HepG2 (cell line): ENCODE data around the gene TTC6. TPM values are rescaled to one million over a fixed set of nuclear protein-coding genes. Genes with fewer than 3 reads are reported as not detected.

ENCODE experiments used
- ATAC-seq: fragments of 200-7000 bp; cut with Tn5 transposase; 3 replicates; pipeline ENCODE4 v1.9.1; 2020; ENCODE audit warnings: mild to moderate bottlenecking, moderate library complexity
- BruUV-seq: library from RNA; stranded (reverse); fragments of 400-500 nt; replicated peaks from 2 replicates; lab custom pipeline; 2021; lab: Mats Ljungman, UMichigan
- CTCF ChIA-PET: fragments of 300-600 bp; formaldehyde crosslinking; extraction: SDS; loops from one replicate; lab custom pipeline; 2021; ENCODE audit warnings: low total read pairs, inconsistent platforms, low intra/inter-chr PET ratio; lab: Yijun Ruan, JAX
- POLR2A ChIA-PET: fragments of 350-600 bp; sonication (Branson Sonifier 250); formaldehyde crosslinking; loops from one replicate; lab custom pipeline; 2020; ENCODE audit warnings: antibody characterized with exemption, inconsistent platforms; lab: Yijun Ruan, JAX
- DNase-seq: peaks from one replicate; pipeline ENCODE4 v3.0.0-alpha.2; 2015; ENCODE audit warnings: low spot score
- FAIRE-seq: peaks from 3 replicates; lab custom pipeline; 2011; peaks lifted over from hg19 to GRCh38; lab: Jason Lieb, UNC
- H2AFZ ChIP-seq: one replicate; pipeline ENCODE4 v1.6.1; 2011; ENCODE audit warnings: low read length, inconsistent platforms
- H3K27ac ChIP-seq: fragments of 300-600 bp; 3 replicates; pipeline ENCODE4 v1.8.0; 2011; ENCODE audit warnings: mixed run types, mild to moderate bottlenecking, mixed read lengths, low read length, inconsistent platforms; ENCODE audit not compliant: insufficient read depth; ENCODE audit errors: extremely low read length
- H3K27me3 ChIP-seq, 2 experiments: fragments of 200-600 bp in 1 of 2; 2 replicates in 1 of 2; 3 replicates in 1 of 2; pipeline versions ENCODE4 v1.6.0 to v1.8.0; 2011; ENCODE audit warnings: low read length in 2 of 2, mild to moderate bottlenecking in 2 of 2, moderate library complexity in 2 of 2, inconsistent platforms in 1 of 2; ENCODE audit not compliant: insufficient read depth in 2 of 2, control insufficient read depth in 1 of 2
- H3K36me3 ChIP-seq, 2 experiments: fragments of 200-600 bp in 1 of 2; replicated peaks in 1 of 2; 2 replicates in 1 of 2; 3 replicates in 1 of 2; pipeline versions ENCODE4 v1.5.1 to v1.8.0; 2011; ENCODE audit warnings: low read length in 2 of 2, inconsistent platforms in 1 of 2; ENCODE audit not compliant: insufficient read depth in 2 of 2, control insufficient read depth in 1 of 2
- H3K4me1 ChIP-seq: 2 replicates; pipeline ENCODE4 v1.5.1; 2012; ENCODE audit warnings: low read length, inconsistent platforms; ENCODE audit not compliant: insufficient read depth
- H3K4me2 ChIP-seq: 2 replicates; pipeline ENCODE4 v1.6.0; 2011; ENCODE audit warnings: low read depth, low read length, inconsistent platforms
- H3K4me3 ChIP-seq, 3 experiments: fragments of 200-600 bp in 1 of 3; sonication (generic), shearing (Covaris generic) in 1 of 3; replicated peaks in 1 of 3; 2 replicates each; pipeline ENCODE4 v1.5.1; 2011 to 2016; ENCODE audit warnings: low read length in 3 of 3, inconsistent platforms in 2 of 3, low read depth in 2 of 3, mild to moderate bottlenecking in 2 of 3, control low read depth in 1 of 3, mixed read lengths in 1 of 3; ENCODE audit not compliant: insufficient read depth in 1 of 3
- H3K79me2 ChIP-seq: one replicate; pipeline ENCODE4 v1.6.1; 2011; ENCODE audit warnings: low read length, inconsistent platforms; ENCODE audit not compliant: insufficient read depth
- H3K9ac ChIP-seq: 2 replicates; pipeline ENCODE4 v1.6.0; 2011; ENCODE audit warnings: mild to moderate bottlenecking, low read depth, low read length, inconsistent platforms; ENCODE audit not compliant: insufficient read depth
- H3K9me3 ChIP-seq: 2 replicates; pipeline ENCODE4 v1.5.1; 2012; ENCODE audit warnings: mild to moderate bottlenecking, low read length
- H4K20me1 ChIP-seq: 2 replicates; pipeline ENCODE4 v1.6.0; 2011; ENCODE audit warnings: inconsistent platforms, mild to moderate bottlenecking, low read length, moderate library complexity; ENCODE audit not compliant: insufficient read depth
- ARID3A ChIP-seq: IDR thresholded peaks from 2 replicates; pipeline ENCODE4 v1.6.1; 2012; ENCODE audit warnings: low read depth, low read length, improper control_type of control experiment
- GTF2F1 ChIP-seq: fragments of 150-350 bp; IDR thresholded peaks from 2 replicates; pipeline ENCODE4 v1.6.1; 2014; ENCODE audit warnings: low read length
- HNRNPK ChIP-seq: fragments of 200-400 bp; formaldehyde crosslinking; IDR thresholded peaks from 2 replicates; pipeline ENCODE4 v1.6.1; 2018; ENCODE audit warnings: low read length, low read depth, moderate library complexity, mild to moderate bottlenecking; ENCODE audit not compliant: poor library complexity, severe bottlenecking
- HNRNPUL1 ChIP-seq: fragments of 200-400 bp; formaldehyde crosslinking; IDR thresholded peaks from 2 replicates; pipeline ENCODE4 v1.6.1; 2017; ENCODE audit warnings: low read depth, mild to moderate bottlenecking, low read length, moderate library complexity
- PBX3 ChIP-seq: sonication (generic); formaldehyde crosslinking; IDR thresholded peaks from 2 replicates; pipeline ENCODE4 v1.8.1; 2023; ENCODE audit warnings: missing genetic modification reagents, inconsistent platforms, borderline replicate concordance
- POLR2G ChIP-seq: fragments of 200-400 bp; formaldehyde crosslinking; IDR thresholded peaks from 2 replicates; pipeline ENCODE4 v1.6.1; 2018; ENCODE audit warnings: mild to moderate bottlenecking, low read depth, low read length, moderate library complexity
- RBM22 ChIP-seq: fragments of 200-400 bp; formaldehyde crosslinking; optimal IDR thresholded peaks from 2 replicates; pipeline ENCODE3; 2017; ENCODE audit warnings: mild to moderate bottlenecking, low read length, moderate library complexity
- SIN3B ChIP-seq: fragments of 150-350 bp; IDR thresholded peaks from 2 replicates; pipeline ENCODE4 v1.6.1; 2014; ENCODE audit warnings: low read length
- SMYD3 ChIP-seq: sonication (generic); formaldehyde crosslinking; IDR thresholded peaks from 2 replicates; pipeline ENCODE4 v1.8.1; 2023; ENCODE audit warnings: mild to moderate bottlenecking, missing genetic modification reagents
- SOX13 ChIP-seq, 3 experiments: fragments of 450-650 bp in 1 of 3; sonication (generic) in 1 of 3; formaldehyde crosslinking in 1 of 3; IDR thresholded peaks in 2 of 3; conservative IDR thresholded peaks in 1 of 3; 2 replicates each; pipeline versions ENCODE4 v1.5.0 to v1.6.1; 2016 to 2020; ENCODE audit warnings: antibody characterized with exemption in 1 of 3, mild to moderate bottlenecking in 1 of 3, missing compliant biosample characterization in 1 of 3, missing genetic modification reagents in 1 of 3, moderate library complexity in 1 of 3
- STAG1 ChIP-seq: sonication (generic); formaldehyde crosslinking; IDR thresholded peaks from 2 replicates; pipeline ENCODE4 v1.4.0; 2020; ENCODE audit warnings: missing genetic modification reagents
- THRA ChIP-seq: sonication (generic); formaldehyde crosslinking; IDR thresholded peaks from 2 replicates; pipeline ENCODE4 v1.4.0; 2020; ENCODE audit warnings: missing genetic modification reagents, borderline replicate concordance
- ZKSCAN5 ChIP-seq: sonication (generic); formaldehyde crosslinking; IDR thresholded peaks from 2 replicates; pipeline ENCODE4 v1.5.1; 2020; ENCODE audit warnings: mild to moderate bottlenecking, missing genetic modification reagents
- ZNF775 ChIP-seq: sonication (generic); formaldehyde crosslinking; IDR thresholded peaks from 2 replicates; pipeline ENCODE4 v1.4.0; 2020; ENCODE audit warnings: missing genetic modification reagents, mild to moderate bottlenecking, moderate library complexity, borderline replicate concordance
- ZNF878 ChIP-seq: sonication (generic); formaldehyde crosslinking; IDR thresholded peaks from 2 replicates; pipeline ENCODE4 v1.8.1; 2023; ENCODE audit warnings: mild to moderate bottlenecking, missing genetic modification reagents, moderate library complexity
- WGBS: methylation state at CpG from one replicate; pipeline ENCODE4 v1.1.6; 2017; ENCODE audit warnings: low lambda C conversion rate; 5-methylcytosine and 5-hydroxymethylcytosine counted together
- in situ Hi-C: cut with HindIII; loops from 2 replicates; pipeline ENCODE4 v1.10.0; 2017; ENCODE audit warnings: low pct_unique_long_range_greater_than_20kb; ENCODE audit not compliant: extremely low pct_ligation_motif_present
- intact Hi-C: fragments of 100-400 bp; cut with micrococcal nuclease; formaldehyde crosslinking; loops from one replicate; pipeline ENCODE4 v1.10.0; 2022; ENCODE audit not compliant: unreplicated experiment
- polyA plus RNA-seq, 8 experiments: library from polyadenylated mRNA; depleted of rRNA in 3 of 8; stranded (reverse) in 7 of 8; unstranded in 1 of 8; fragments of >200 nt; fragmentation: Illumina TruSeq in 4 of 8; extraction: Trizol in 4 of 8; gene quantifications; 2 replicates each; pipeline versions ENCODE4 v1.2.1 to v1.2.3, GENCODE V29; 2011 to 2016; ENCODE audit warnings: low read depth in 4 of 8, missing spikeins in 1 of 8, mixed read lengths in 1 of 8; ENCODE audit not compliant: insufficient read depth in 1 of 8
- total RNA-seq, 5 experiments: library from RNA; depleted of rRNA; stranded (reverse); fragments of >200 nt; fragmentation: Illumina TruSeq; extraction: Trizol; gene quantifications; 2 replicates each; pipeline ENCODE4 v1.2.3, GENCODE V29; 2016; ENCODE audit warnings: low read depth in 1 of 5

Gene TTC6
- total and polyA plus RNA-seq, 2 of the 13 experiments (the other 11 are each of a cell fraction or from before 2014, with no cell fraction given) = 9.3 to 27.4 TPM

- peak; percentile 39; the same call in 1 of the 2 replicates for TF ChIP-seq HNRNPUL1
- TF ChIP-seq ARID3A = peak; percentile 56
- TF ChIP-seq, all 625 proteins: peak for 14
These were observed 5.6 kb upstream of the TTC6 start (continued) for GRCh38 chr14:37589715-37590427.

GRCh38 chr14:37590428-37591139 is 4.8 kb upstream of the TTC6 start:
- FAIRE-seq = no peak
- BruUV-seq = TSS peak; percentile 14
- no peaks in the 10 kb centered on the region for H4K20me1 ChIP-seq

More at GRCh38 chr14:37590428-37591139, 4.8 kb upstream of the TTC6 start:
- Histone ChIP-seq H3K9me3 (no peaks in the 10 kb centered on the region), H3K79me2 (peaks cover 64% of the 10 kb centered on the region), H3K9ac (peak overlapping the region; percentile 88; the same call in 1 of the 2 replicates), H3K4me2 (peak overlapping the region; percentile 84), H3K27me3 (no peaks in the 10 kb centered on the region; a peak in 1 of 5 replicates), H3K27ac (peak overlapping the region; percentile 1), H3K36me3 (peaks cover 9 to 14% of the 10 kb centered on the region in 2 experiments), H3K4me3 (peak overlapping the region; percentile 36 to 91 (median 72); a peak in 5 of 6 replicates), H2AFZ (no peak overlapping the region), H3K4me1 (peaks cover 61% of the 10 kb centered on the region)
- in situ Hi-C loops = loop anchor here (5.0 kb wide), 1 partner anchor 338 kb away; no protein-coding TSS in a partner anchor
- no peak for TF ChIP-seq GTF2F1
- 0 out of 2 replicates have a peak, but pooled peaks have one; percentile 2 for TF ChIP-seq STAG1 (CRISPR knock-in tag)
- TF ChIP-seq SOX13 (IDR thresholded peaks at IDR 0.05) = no peak
- 0 out of 4 replicates have a peak, but pooled peaks of 1 of the 2 experiments have one; percentile 71 for TF ChIP-seq SOX13 (CRISPR knock-in tag; conservative IDR thresholded peaks at IDR 0.05 in 1 of 2, IDR thresholded peaks at IDR 0.05 in 1 of 2)
- peak; percentile 56 for TF ChIP-seq HNRNPK
- TF ChIP-seq ZKSCAN5 (CRISPR knock-in tag) = no peak
- TF ChIP-seq POLR2G = peak; percentile 53; the same call in 1 of the 2 replicates
- peak; percentile 61; the same call in 1 of the 2 replicates for TF ChIP-seq ZNF878
- no peak for TF ChIP-seq SMYD3 (CRISPR knock-in tag)
- TF ChIP-seq RBM22 = peak; percentile 79
- TF ChIP-seq ZNF775 (CRISPR knock-in tag) = 0 out of 2 replicates have a peak, but pooled peaks have one; percentile 25
- 0 out of 2 replicates have a peak, but pooled peaks have one; percentile 0 for TF ChIP-seq THRA (CRISPR knock-in tag)
- 0 out of 2 replicates have a peak, but pooled peaks have one; percentile 49 for TF ChIP-seq PBX3 (CRISPR knock-in tag)
- 0 out of 2 replicates have a peak, but pooled peaks have one; percentile 23 for TF ChIP-seq SIN3B
- intact Hi-C loops = loop anchor here (5.0 kb wide), 2 partner anchors 108 to 203 kb away; no protein-coding TSS in a partner anchor
- ATAC-seq (no peak), DNase-seq (no peak)
- WGBS = 66% methylated on average over 4 of the region's 4 CpGs
- ChIA-PET CTCF (no interaction called here), POLR2A (interaction anchor here (1.0 to 1.5 kb wide), 2 partner anchors 14 to 44 kb away, joined by 3 to 4 read pairs; no protein-coding TSS in a partner anchor)
